Lower leg skin (tissue), 4 donors: Measurements from ENCODE around the gene ATP13A3. TPM values are rescaled to one million over a fixed set of nuclear protein-coding genes. Genes with fewer than 3 reads are reported as not detected.
A peak's percentile ranks its signal among the peaks of the same experiment; 100 is the strongest.
"Not testable (repeated sequence)": the region's sequence is repeated elsewhere in the genome, so short reads cannot be mapped to it uniquely, and the experiment has no call there.

Experiments used
- DNase-seq, 2 donors: peaks; one replicate each; pipeline ENCODE4 v3.0.0-alpha.2; 2019; ENCODE audit warnings: low spot score in 2 of 2
- H3K4me3 ChIP-seq: fragments of 200-600 bp; sonication (generic); 2 replicates; pipeline ENCODE4 v1.5.1; 2017; ENCODE audit warnings: mild to moderate bottlenecking, low read depth; ENCODE audit not compliant: poor library complexity, severe bottlenecking
- CTCF ChIP-seq, 3 donors: fragments of 450-650 bp; IDR thresholded peaks; one replicate each; pipeline ENCODE4 v1.5.1; 2016; ENCODE audit warnings: antibody characterized with exemption in 3 of 3, mild to moderate bottlenecking in 3 of 3, moderate library complexity in 2 of 3
- POLR2A ChIP-seq, 2 donors: fragments of 450-650 bp; IDR thresholded peaks; one replicate each; pipeline ENCODE4 v1.6.1; 2016 to 2017; ENCODE audit warnings: antibody characterized with exemption in 2 of 2, mild to moderate bottlenecking in 1 of 2, moderate library complexity in 1 of 2
- WGBS, 2 donors: methylation state at CpG; one replicate each; pipeline ENCODE4 v1.1.5; 2018; 5-methylcytosine and 5-hydroxymethylcytosine counted together
- intact Hi-C: fragments of 100-400 bp; cut with DNase I; formaldehyde crosslinking; loops from one replicate; pipeline ENCODE4 v1.15.0; 2023; ENCODE audit warnings: low total_unique reads
- total RNA-seq, 4 donors: library from RNA; depleted of rRNA; stranded (reverse); fragments of >200 nt; gene quantifications; one replicate each; pipeline ENCODE4 v1.1.0, GENCODE V29; 2016

Gene ATP13A3
- total RNA-seq, 4 donors from 2014 or later: 35.0 to 40.6 (median 38.2) TPM

- peak overlapping the region; percentile 46 for H3K4me3 ChIP-seq
- WGBS, 2 donors: 18 to 28% methylated on average over 55 to 56 of the region's 56 CpGs
- no peak for TF ChIP-seq POLR2A (IDR thresholded peaks at IDR 0.05)
- TF ChIP-seq CTCF (IDR thresholded peaks at IDR 0.05): no peak
- intact Hi-C loops: no loop called here
- DNase-seq: peak; percentile 38 to 90
Observed at GRCh38 chr3:194487289-194488054, 670 bp upstream of the ATP13A3 start.

GRCh38 chr3:194485881-194486539 lies 792 bp downstream of the ATP13A3 start:
- peak overlapping the region; percentile 46 for H3K4me3 ChIP-seq
- intact Hi-C loops: no loop called here
- 0 to 1% methylated on average over 17 to 42 of the region's 42 CpGs for WGBS, 2 donors
- DNase-seq: peak in 1 of 2 donors; percentile 90
- TF ChIP-seq CTCF (IDR thresholded peaks at IDR 0.05) (no peak), POLR2A (IDR thresholded peaks at IDR 0.05) (no peak)

GRCh38 chr3:194485468-194485880 lies 1.3 kb downstream of the ATP13A3 start:
- H3K4me3 ChIP-seq: no peak overlapping the region
- WGBS, 2 donors: 16 to 18% methylated on average over 6 of the region's 6 CpGs
- TF ChIP-seq POLR2A (IDR thresholded peaks at IDR 0.05): no peak
- TF ChIP-seq CTCF (IDR thresholded peaks at IDR 0.05): no peak
- no peak for DNase-seq
- intact Hi-C loops: no loop called here

GRCh38 chr3:194484614-194485013 lies 2.2 kb downstream of the ATP13A3 start:
- intact Hi-C loops: no loop called here
- no peak for TF ChIP-seq CTCF (IDR thresholded peaks at IDR 0.05)
- TF ChIP-seq POLR2A (IDR thresholded peaks at IDR 0.05): no peak
- H3K4me3 ChIP-seq: no peak overlapping the region
- WGBS, 2 donors: 93 to 96% methylated on average over 12 of the region's 12 CpGs
- no peak for DNase-seq

- WGBS, 2 donors: 93 to 98% methylated on average over 1 of the region's 1 CpG
- no peak overlapping the region for H3K4me3 ChIP-seq
- no peak for DNase-seq
- no peak for TF ChIP-seq POLR2A (IDR thresholded peaks at IDR 0.05)
- intact Hi-C loops: no loop called here
Observed at GRCh38 chr3:194483850-194484249, 3.0 kb downstream of the ATP13A3 start.

- WGBS, 2 donors: 85 to 90% methylated on average over 13 of the region's 13 CpGs
- DNase-seq, intact Hi-C loops: not testable (repeated sequence)
Observed at GRCh38 chr3:194482830-194483229, 4.0 kb downstream of the ATP13A3 start.

More at GRCh38 chr3:194482830-194483229, 4.0 kb downstream of the ATP13A3 start:
- not testable (repeated sequence) for H3K4me3 ChIP-seq
